ENCODE measurements around the gene GALNT17.

GALNT17 gene

GRCh38 chr7:71322201-71322600 lies 190.3 kb downstream of the GALNT17 start:
- no peak overlapping the region for H3K4me3 ChIP-seq (replicated peaks; ENCODE audit: low read depth, low read length)
- no peak for DNase-seq (ENCODE audit: extremely low read depth, low read depth)
- no peak for TF ChIP-seq CTCF (IDR thresholded peaks at IDR 0.05; ENCODE audit: low read depth, low read length, missing control alignments)

- no peak for DNase-seq (ENCODE audit: extremely low read depth, low read depth)
- H3K4me3 ChIP-seq (replicated peaks; ENCODE audit: low read depth, low read length), result no peak overlapping the region
- no peak for TF ChIP-seq CTCF (IDR thresholded peaks at IDR 0.05; ENCODE audit: low read depth, low read length, missing control alignments)
Measured at GRCh38 chr7:71323726-71324125, 191.8 kb downstream of the GALNT17 start.

- H3K4me3 ChIP-seq (replicated peaks; ENCODE audit: low read depth, low read length), result no peak overlapping the region
- DNase-seq (ENCODE audit: extremely low read depth, low read depth), result no peak
- TF ChIP-seq CTCF (IDR thresholded peaks at IDR 0.05; ENCODE audit: low read depth, low read length, missing control alignments), result no peak
Measured at GRCh38 chr7:71325151-71325550, 193.2 kb downstream of the GALNT17 start.

- no peak for DNase-seq (ENCODE audit: extremely low read depth, low read depth)
- no peak overlapping the region for H3K4me3 ChIP-seq (replicated peaks; ENCODE audit: low read depth, low read length)
- no peak for TF ChIP-seq CTCF (IDR thresholded peaks at IDR 0.05; ENCODE audit: low read depth, low read length, missing control alignments)
Measured at GRCh38 chr7:71326595-71326994, 194.7 kb downstream of the GALNT17 start.

GRCh38 chr7:71327946-71328345 lies 196.0 kb downstream of the GALNT17 start:
- no peak for TF ChIP-seq CTCF (IDR thresholded peaks at IDR 0.05; ENCODE audit: low read depth, low read length, missing control alignments)
- no peak overlapping the region for H3K4me3 ChIP-seq (replicated peaks; ENCODE audit: low read depth, low read length)
- no peak for DNase-seq (ENCODE audit: extremely low read depth, low read depth)

- H3K4me3 ChIP-seq (replicated peaks; ENCODE audit: low read depth, low read length), result no peak overlapping the region
- TF ChIP-seq CTCF (IDR thresholded peaks at IDR 0.05; ENCODE audit: low read depth, low read length, missing control alignments), result no peak
- no peak for DNase-seq (ENCODE audit: extremely low read depth, low read depth)
Measured at GRCh38 chr7:71329030-71329660, 197.2 kb downstream of the GALNT17 start.

- no peak overlapping the region for H3K4me3 ChIP-seq (replicated peaks; ENCODE audit: low read depth, low read length)
- TF ChIP-seq CTCF (IDR thresholded peaks at IDR 0.05; ENCODE audit: low read depth, low read length, missing control alignments), result no peak
- DNase-seq (ENCODE audit: extremely low read depth, low read depth), result no peak
Measured at GRCh38 chr7:71332207-71332606, 200.3 kb downstream of the GALNT17 start.

Measured in HFF-Myc (cell line).